Stimulated activated CD4-positive, alpha-beta T cell treated with anti-CD3 and anti-CD28 coated beads, TNF-alpha, amount 100 ng/mL, for 4 hours (primary cell): ENCODE measurements around the gene DIRAS1.

Experiments
- DNase-seq, 3 experiments: peaks; one replicate each; pipeline ENCODE4 v3.0.0-alpha.2; 2020; ENCODE audit warnings: low read depth in 3 of 3

DIRAS1 gene, protein sequence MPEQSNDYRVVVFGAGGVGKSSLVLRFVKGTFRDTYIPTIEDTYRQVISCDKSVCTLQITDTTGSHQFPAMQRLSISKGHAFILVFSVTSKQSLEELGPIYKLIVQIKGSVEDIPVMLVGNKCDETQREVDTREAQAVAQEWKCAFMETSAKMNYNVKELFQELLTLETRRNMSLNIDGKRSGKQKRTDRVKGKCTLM

DNA sequence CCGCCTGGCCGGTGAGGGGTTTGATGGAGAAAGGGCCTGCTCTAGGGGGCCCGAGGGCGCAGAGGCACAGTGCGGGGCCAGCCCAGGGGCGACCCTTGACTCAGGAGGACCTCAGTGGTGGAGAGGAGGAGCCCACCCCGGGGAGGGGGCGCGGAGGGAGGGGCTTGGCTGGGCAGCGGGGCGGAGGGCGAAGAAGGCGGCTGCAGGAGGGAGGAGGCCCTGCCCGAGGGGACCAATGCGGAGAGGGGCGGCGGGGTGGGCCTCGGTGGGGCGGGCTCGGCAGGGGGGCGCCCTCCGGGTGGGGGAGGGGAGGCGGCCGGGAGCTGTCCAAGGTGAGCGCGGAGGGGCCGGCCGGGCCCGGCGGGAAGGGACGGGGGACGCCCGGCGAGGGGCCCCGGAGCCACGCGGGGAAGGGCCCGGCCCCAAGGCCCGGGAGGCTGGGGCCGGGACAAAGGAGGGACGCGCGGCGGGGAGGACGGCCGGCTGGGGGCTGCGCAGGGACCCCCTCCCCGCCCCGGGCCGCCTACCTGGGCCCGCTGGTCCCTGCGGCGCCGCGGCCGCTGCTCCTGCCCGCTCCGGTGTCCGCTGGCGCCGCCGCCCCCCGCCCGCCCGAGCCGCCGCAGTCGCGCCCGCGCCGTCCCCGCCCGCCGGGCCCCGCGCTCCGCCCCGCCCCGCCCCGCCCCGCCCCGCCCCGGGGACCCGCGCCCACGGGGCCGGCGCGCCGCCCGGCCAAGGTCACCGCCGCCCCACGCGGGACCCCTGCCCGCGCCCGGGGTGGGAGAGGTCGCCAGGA lies at the start of gene DIRAS1:
Gene DIRAS1, minus strand, starts transcription at position 596 of the 793 bp plus-strand sequence. CDS start 3,566 bp downstream, outside the sequence.
- DNase-seq: no peak

GRCh38 chr19:2770055-2771013 lies 49.2 kb upstream of the DIRAS1 start:
- DNase-seq: no peak

DNA sequence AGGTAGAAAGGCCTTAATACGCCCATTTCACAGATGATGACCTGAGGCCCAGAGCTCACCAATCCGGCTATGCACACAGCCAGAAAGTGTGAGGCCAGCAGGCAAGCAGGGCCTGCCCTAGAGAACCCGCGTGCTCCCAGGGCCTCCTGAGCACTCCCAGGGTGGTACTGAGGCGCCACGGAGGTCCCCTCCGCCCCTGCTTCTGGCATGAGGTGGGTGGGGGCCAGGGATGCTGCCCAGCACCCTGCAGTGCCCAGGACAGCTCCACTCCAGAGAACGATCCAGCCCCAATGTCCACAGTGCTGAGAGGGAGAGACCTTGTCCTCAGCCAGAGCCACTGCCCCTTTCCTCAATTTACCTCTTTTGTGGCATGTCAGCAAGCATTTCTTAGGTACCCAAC lies 48.0 kb upstream of the DIRAS1 start:
- DNase-seq: no peak

- no peak for DNase-seq
These were observed 47.4 kb upstream of the DIRAS1 start for GRCh38 chr19:2768365-2769132.

DNA sequence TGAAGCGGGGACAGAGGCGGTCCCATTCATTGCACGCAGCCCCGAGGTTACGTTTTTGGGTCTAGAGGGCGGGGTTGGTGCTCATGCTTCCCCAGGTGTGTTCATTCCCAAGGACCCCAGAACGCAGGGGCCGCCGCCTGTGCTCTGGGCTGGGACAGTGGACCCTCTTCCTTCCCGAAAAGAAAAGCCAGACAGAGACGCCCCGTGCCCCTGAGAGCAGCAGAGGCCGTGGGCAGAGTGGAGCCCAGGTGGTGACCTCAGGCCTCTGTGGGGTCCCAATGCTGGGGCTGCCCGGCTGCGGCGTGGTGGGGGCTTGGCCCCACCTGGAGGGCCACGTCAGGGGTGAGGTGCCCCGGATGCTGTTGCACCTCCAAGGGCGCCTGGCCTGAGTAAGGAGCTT lies 46.5 kb upstream of the DIRAS1 start:
- DNase-seq: no peak

DNA sequence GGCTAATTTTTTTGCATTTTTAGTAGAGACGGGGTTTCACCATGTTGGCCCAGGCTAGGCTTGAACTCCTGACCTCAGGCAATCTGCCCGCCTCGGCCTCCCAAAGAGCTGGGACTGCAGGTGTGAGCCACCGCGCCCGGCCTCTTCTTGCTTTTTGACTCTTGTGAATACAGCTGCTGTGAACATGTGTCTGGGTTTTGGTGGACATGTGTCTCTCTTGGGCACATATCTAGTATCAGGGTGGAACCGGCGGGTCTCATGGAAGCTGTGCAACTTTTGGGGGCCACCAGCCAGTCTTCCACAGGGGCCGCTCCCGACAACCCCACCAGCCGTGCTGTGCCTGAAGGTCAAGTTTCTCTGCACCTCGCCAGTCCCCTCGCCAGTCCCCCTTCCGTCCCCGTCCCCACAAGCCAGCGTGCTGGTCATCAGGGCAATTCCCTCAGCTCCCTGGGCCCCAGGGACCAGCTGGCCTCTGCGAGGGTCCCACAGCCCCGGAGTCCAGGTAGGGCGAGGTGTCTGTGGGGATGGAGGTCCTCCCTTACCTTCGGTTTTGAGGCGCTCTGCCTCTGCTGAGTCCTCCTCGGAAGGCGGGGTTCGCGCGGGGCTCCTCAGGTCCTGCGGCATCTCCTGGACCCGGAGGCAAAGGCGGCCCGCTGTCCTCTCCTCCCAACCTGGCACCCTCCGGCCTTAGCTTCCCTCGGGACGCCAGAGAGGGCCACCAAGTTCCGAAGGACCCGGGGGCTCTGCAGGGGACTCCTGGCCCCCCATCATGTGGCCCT lies 45.6 kb upstream of the DIRAS1 start:
- no peak for DNase-seq

DNA sequence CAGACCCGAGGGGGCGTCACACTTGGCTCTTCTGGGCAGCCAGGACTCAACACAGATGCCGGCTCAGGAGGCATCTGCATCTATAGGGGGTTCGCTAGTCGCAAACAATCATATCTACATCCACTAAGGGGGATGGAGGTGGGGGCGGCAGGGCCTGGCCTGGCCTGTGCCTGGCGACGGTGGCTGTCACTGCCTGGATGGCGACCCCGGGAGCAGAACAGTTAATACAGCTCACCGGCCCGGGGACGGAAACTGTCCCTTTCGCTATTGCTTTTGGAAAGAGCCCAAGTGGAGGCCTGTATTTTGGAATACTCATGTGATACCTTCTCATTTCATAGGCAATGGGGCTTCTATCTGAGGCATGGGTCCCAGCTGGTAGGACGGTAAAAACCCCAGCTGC lies 44.2 kb upstream of the DIRAS1 start:
- DNase-seq: no peak

DNA sequence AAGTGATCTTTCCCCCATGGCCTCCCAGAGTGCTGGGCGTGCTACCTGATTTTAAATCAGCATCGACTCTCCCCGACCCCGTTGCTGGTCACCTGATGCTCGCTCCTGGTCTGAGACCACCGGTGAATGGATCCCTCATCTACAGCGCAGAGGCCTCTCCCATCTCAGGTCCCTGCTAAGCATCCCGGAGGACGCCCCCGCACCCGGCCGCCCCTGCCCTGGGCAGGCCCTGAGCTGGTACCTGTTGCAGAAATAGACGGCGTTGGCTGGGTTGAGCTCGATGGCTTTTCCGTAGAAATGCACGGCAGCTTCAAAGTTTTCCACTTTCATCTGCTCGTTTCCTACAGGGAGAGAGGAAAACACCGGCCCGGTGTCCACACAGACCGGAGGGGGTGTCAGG lies 43.8 kb upstream of the DIRAS1 start:
- no peak for DNase-seq

DNA sequence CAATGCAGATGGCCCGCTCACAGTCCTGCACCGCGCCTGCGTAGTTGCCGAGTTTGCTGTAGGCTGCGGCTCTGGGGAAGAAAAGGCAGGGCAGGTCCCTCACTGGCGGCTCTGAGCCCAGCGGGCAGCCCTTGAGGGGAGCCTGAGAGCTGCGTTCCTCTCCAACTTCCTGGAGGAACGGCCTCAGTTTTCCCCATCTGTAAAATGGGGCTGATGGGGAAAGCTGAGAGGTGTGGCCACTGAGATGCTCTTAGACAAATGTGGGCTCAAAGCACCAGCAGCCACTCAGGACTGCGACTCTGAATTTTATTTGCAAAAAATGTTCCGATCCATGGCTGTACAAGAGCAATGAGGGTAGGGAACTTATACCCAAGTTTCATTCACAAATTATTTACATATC lies 42.5 kb upstream of the DIRAS1 start:
- no peak for DNase-seq

GRCh38 chr19:2762783-2763496 lies 41.8 kb upstream of the DIRAS1 start:
- DNase-seq: no peak

DNA sequence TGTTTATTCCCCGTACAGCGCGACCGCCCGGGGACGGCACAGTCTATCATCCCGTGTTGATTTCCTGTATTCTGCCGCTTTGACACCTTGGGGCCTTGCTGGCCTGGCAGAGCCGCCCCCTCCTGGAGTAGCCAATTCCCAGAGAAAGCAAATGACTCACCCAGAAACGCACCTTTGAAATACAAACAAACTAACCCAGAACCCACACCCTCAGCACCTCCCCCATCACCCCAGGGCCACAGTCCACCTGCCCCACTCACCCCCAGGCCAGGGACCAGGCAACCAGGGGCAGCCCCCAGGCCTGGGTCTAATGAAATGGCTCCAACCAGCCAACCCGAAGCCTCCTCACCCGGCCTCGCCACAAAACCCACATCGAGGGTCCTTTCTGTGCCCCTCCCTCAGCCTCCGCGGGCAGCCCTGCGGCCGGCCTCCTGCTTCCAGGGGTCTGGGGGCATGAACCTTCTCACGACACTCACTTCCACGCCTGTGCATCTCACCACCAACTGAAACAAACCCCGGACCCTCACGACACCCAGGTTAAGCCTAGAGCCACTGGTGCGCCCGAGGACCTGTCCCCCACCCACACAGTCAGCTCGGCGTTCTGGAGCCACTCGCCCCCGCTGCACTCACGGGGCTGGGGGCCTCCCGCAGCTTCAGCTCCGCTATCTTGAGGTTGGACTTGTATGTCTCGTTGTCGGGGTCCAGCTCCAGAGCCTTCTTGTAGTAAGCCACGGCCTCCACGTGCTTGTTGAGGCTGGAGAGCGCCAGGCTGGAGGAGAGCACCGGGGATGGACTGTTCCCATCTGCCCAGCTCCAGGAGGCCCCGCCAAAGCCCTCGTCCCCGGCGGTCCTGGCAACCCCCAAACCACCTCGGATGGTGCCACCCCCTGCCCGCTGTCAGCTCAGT lies 41.0 kb upstream of the DIRAS1 start:
- DNase-seq: no peak

- no peak for DNase-seq
These were observed 40.1 kb upstream of the DIRAS1 start for GRCh38 chr19:2761309-2761677.

DNA sequence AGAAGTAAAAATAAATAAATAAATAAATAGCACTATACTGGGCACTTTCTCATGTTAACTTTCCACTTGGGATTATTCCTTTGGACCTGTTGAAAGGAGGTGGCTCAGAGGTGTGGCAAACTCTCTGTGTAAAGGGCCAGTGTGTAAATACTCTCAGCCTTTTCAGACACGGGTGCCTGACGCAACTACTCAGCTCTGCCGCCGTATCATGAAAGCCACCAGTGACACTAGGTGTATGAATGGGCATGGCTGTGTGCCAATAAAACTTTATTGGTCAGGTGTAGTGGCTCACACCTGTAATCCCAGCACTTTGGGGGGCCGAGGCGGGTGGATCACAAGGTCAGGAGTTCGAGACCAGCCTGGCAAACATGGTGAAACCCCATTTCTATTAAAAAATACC lies 38.8 kb upstream of the DIRAS1 start:
- no peak for DNase-seq

- DNase-seq: no peak
These were observed 38.2 kb upstream of the DIRAS1 start for GRCh38 chr19:2759362-2759761.

- DNase-seq: no peak
These were observed 37.6 kb upstream of the DIRAS1 start for GRCh38 chr19:2758601-2759313.

- DNase-seq: no peak
These were observed 36.0 kb upstream of the DIRAS1 start for GRCh38 chr19:2756921-2757881.

- DNase-seq: no peak
These were observed 35.3 kb upstream of the DIRAS1 start for GRCh38 chr19:2756477-2756876.
